Spleen (tissue), 11 donors: ENCODE data around the gene HECTD2. TPM values are rescaled to one million over a fixed set of nuclear protein-coding genes. Genes with fewer than 3 reads are reported as not detected.

Experiments
- DNase-seq: peaks from one replicate; pipeline ENCODE4 v3.0.0-alpha.2; 2020
- H3K27ac ChIP-seq, 8 donors: fragments of 200-600 bp; sonication (generic) in 7 of 8; 1 replicate in 4 of 8; 2 replicates in 4 of 8; pipeline versions ENCODE4 v1.5.0 to v1.8.0; 2016 to 2021; ENCODE audit warnings: inconsistent platforms in 4 of 8, mild to moderate bottlenecking in 4 of 8, moderate library complexity in 1 of 8
- H3K27me3 ChIP-seq, 7 donors: fragments of 200-600 bp; sonication (generic) in 6 of 7; replicated peaks in 1 of 7; 1 replicate in 4 of 7; 2 replicates in 3 of 7; pipeline versions ENCODE4 v1.5.0 to v1.8.0; 2016 to 2021; ENCODE audit warnings: inconsistent platforms in 3 of 7, mild to moderate bottlenecking in 1 of 7
- H3K36me3 ChIP-seq, 6 donors: fragments of 200-600 bp; sonication (generic) in 5 of 6; 1 replicate in 4 of 6; 2 replicates in 2 of 6; pipeline versions ENCODE4 v1.5.0 to v1.8.0; 2016 to 2021; ENCODE audit warnings: inconsistent platforms in 2 of 6
- H3K4me1 ChIP-seq, 6 donors: fragments of 200-600 bp; sonication (generic) in 5 of 6; 1 replicate in 3 of 6; 2 replicates in 3 of 6; pipeline versions ENCODE4 v1.5.0 to v1.8.0; 2016 to 2021; ENCODE audit warnings: inconsistent platforms in 3 of 6
- H3K4me3 ChIP-seq, 8 donors: fragments of 200-600 bp; sonication (generic) in 7 of 8; 1 replicate in 4 of 8; 2 replicates in 4 of 8; pipeline versions ENCODE4 v1.5.0 to v1.8.0; 2016 to 2021; ENCODE audit warnings: inconsistent platforms in 4 of 8, mild to moderate bottlenecking in 4 of 8, moderate library complexity in 2 of 8
- H3K9me3 ChIP-seq, 8 donors: fragments of 200-600 bp; sonication (generic) in 7 of 8; 1 replicate in 4 of 8; 2 replicates in 4 of 8; pipeline versions ENCODE4 v1.5.0 to v1.8.0; 2016 to 2021; ENCODE audit warnings: inconsistent platforms in 4 of 8
- CTCF ChIP-seq, 11 experiments: fragments of 200-600 bp in 7 of 11; fragments of 450-650 bp in 4 of 11; sonication (generic) in 4 of 11; IDR thresholded peaks in 8 of 11; conservative IDR thresholded peaks in 3 of 11; 1 replicate in 7 of 11; 2 replicates in 4 of 11; pipeline versions ENCODE4 v1.4.0 to v1.8.0; 2016 to 2021; ENCODE audit warnings: antibody characterized with exemption in 11 of 11, inconsistent platforms in 4 of 11, mild to moderate bottlenecking in 1 of 11
- POLR2A ChIP-seq, 3 donors: fragments of 450-650 bp; IDR thresholded peaks; one replicate each; pipeline ENCODE4 v1.5.1; 2017; ENCODE audit warnings: antibody characterized with exemption in 3 of 3, mild to moderate bottlenecking in 1 of 3
- POLR2AphosphoS5 ChIP-seq, 3 donors: sonication (generic); formaldehyde crosslinking; IDR thresholded peaks; one replicate each; pipeline ENCODE4 v1.5.1; 2017; ENCODE audit warnings: antibody characterized with exemption in 3 of 3
- WGBS, 5 donors: extraction: QIAGEN DNeasy Blood & Tissue Kit in 3 of 5; methylation state at CpG; one replicate each; pipeline versions ENCODE4 v1.1.5 to v1.1.7; 2013 to 2018; 5-methylcytosine and 5-hydroxymethylcytosine counted together
- intact Hi-C: fragments of 100-400 bp; cut with DNase I; formaldehyde crosslinking; loops from one replicate; pipeline ENCODE4 v1.15.0; 2023; ENCODE audit warnings: low total_unique reads
- polyA plus RNA-seq, 3 donors: library from polyadenylated mRNA; stranded (reverse); fragments of 200-250 nt; gene quantifications; one replicate each; pipeline ENCODE4 v1.2.1, GENCODE V29; 2013
- total RNA-seq, 7 donors: library from RNA; depleted of rRNA in 3 of 7; stranded (reverse); fragments of >200 nt in 3 of 7; fragmentation: NEBNext Ultra II Directional in 4 of 7; extraction: Animal tissue kit (Norgen Biotek cat#: 25700) in 4 of 7; gene quantifications; one replicate each; pipeline versions ENCODE4 v1.1.0 to v1.2.1, GENCODE V29; 2016 to 2021
- donor health status: healthy with polysubstance abuse.
- donor health status: DM: no; HTN: no; CAD: no; lungs with moderate emphysema.
- donor health status: DM: no; HTN: no; CAD: no.
- donor health status: Bipolar disorder and iron deficiency.
- donor health status: healthy.
- donor health status: DM: no; HTN: no; CAD: no.
- donor health status: DM: yes; HTN: yes; CAD: no.

HECTD2 gene
- total and polyA plus RNA-seq, 10 donors = 3.3 to 11.1 (median 7.4) TPM

GRCh38 chr10:91477236-91477635, 67.1 kb downstream of the HECTD2 start:
- H3K36me3 ChIP-seq = no peaks in the 10 kb centered on the region
- H3K27me3 ChIP-seq = no peaks in the 10 kb centered on the region
- no peaks in the 10 kb centered on the region for H3K4me1 ChIP-seq
- DNase-seq = no peak
- TF ChIP-seq CTCF (IDR thresholded peaks at IDR 0.05 in 8 of 11, conservative IDR thresholded peaks at IDR 0.05 in 3 of 11) (no peak), POLR2A (IDR thresholded peaks at IDR 0.05) (no peak), POLR2AphosphoS5 (IDR thresholded peaks at IDR 0.05) (no peak)
- no peaks in the 10 kb centered on the region for H3K9me3 ChIP-seq
- 92 to 98% (median 97%) methylated on average over 2 of the region's 2 CpGs for WGBS, 5 donors
- H3K4me3 ChIP-seq = no peak overlapping the region
- intact Hi-C loops = no loop called here
- H3K27ac ChIP-seq = no peak overlapping the region

GRCh38 chr10:91479583-91479982, 69.4 kb downstream of the HECTD2 start:
- no peak for TF ChIP-seq POLR2A (IDR thresholded peaks at IDR 0.05)
- TF ChIP-seq CTCF (IDR thresholded peaks at IDR 0.05 in 8 of 11, conservative IDR thresholded peaks at IDR 0.05 in 3 of 11) = no peak
- no peak for TF ChIP-seq POLR2AphosphoS5 (IDR thresholded peaks at IDR 0.05)
- intact Hi-C loops = no loop called here
- no peak overlapping the region for H3K4me3 ChIP-seq
- H3K27ac ChIP-seq = no peak overlapping the region
- H3K4me1 ChIP-seq = no peaks in the 10 kb centered on the region
- no peaks in the 10 kb centered on the region for H3K9me3 ChIP-seq
- peaks cover 0 to 3% (median 0%) of the 10 kb centered on the region in 6 donors for H3K36me3 ChIP-seq
- DNase-seq = no peak
- H3K27me3 ChIP-seq = no peaks in the 10 kb centered on the region

GRCh38 chr10:91487911-91488582, 77.9 kb downstream of the HECTD2 start:
- no peak overlapping the region for H3K4me3 ChIP-seq
- WGBS, 5 donors = 82 to 92% (median 86%) methylated on average over 3 of the region's 3 CpGs
- peaks cover 0 to 3% (median 0%) of the 10 kb centered on the region in 6 donors for H3K36me3 ChIP-seq
- H3K27me3 ChIP-seq = no peaks in the 10 kb centered on the region
- no peak for DNase-seq
- H3K9me3 ChIP-seq = no peaks in the 10 kb centered on the region
- no peak for TF ChIP-seq POLR2AphosphoS5 (IDR thresholded peaks at IDR 0.05)
- intact Hi-C loops = no loop called here
- no peaks in the 10 kb centered on the region for H3K4me1 ChIP-seq
- H3K27ac ChIP-seq = no peak overlapping the region

GRCh38 chr10:91493313-91493712, 83.2 kb downstream of the HECTD2 start:
- Histone ChIP-seq H3K4me1 (no peaks in the 10 kb centered on the region), H3K4me3 (no peak overlapping the region), H3K27ac (no peak overlapping the region), H3K9me3 (no peaks in the 10 kb centered on the region), H3K36me3 (no peaks in the 10 kb centered on the region), H3K27me3 (no peaks in the 10 kb centered on the region)
- WGBS, 5 donors = 49 to 70% (median 62%) methylated on average over 2 of the region's 2 CpGs
- TF ChIP-seq CTCF (IDR thresholded peaks at IDR 0.05 in 8 of 11, conservative IDR thresholded peaks at IDR 0.05 in 3 of 11) (peak in 7 of 11 experiments; percentile 17 to 49 (median 32)), POLR2A (IDR thresholded peaks at IDR 0.05) (no peak)
- no peak for DNase-seq
- intact Hi-C loops = no loop called here

- Histone ChIP-seq H3K27me3 (no peaks in the 10 kb centered on the region), H3K36me3 (peaks cover 0 to 17% (median 0%) of the 10 kb centered on the region in 6 donors), H3K4me3 (no peak overlapping the region), H3K9me3 (no peaks in the 10 kb centered on the region), H3K27ac (no peak overlapping the region), H3K4me1 (no peaks in the 10 kb centered on the region)
- intact Hi-C loops = no loop called here
- TF ChIP-seq CTCF (IDR thresholded peaks at IDR 0.05 in 8 of 11, conservative IDR thresholded peaks at IDR 0.05 in 3 of 11) (no peak), POLR2A (IDR thresholded peaks at IDR 0.05) (no peak), POLR2AphosphoS5 (IDR thresholded peaks at IDR 0.05) (no peak)
- DNase-seq = no peak
These were observed 85.3 kb downstream of the HECTD2 start for GRCh38 chr10:91495402-91495801.
